Measurements from ENCODE around the gene TDRD10. TPM values are rescaled to one million over a fixed set of nuclear protein-coding genes. Genes with fewer than 3 reads are reported as not detected.
A peak's percentile ranks its signal among the peaks of the same experiment; 100 is the strongest.

The TDRD10 gene
- total and polyA plus RNA-seq, 2 experiments from 2014 or later, result not detected

DNA sequence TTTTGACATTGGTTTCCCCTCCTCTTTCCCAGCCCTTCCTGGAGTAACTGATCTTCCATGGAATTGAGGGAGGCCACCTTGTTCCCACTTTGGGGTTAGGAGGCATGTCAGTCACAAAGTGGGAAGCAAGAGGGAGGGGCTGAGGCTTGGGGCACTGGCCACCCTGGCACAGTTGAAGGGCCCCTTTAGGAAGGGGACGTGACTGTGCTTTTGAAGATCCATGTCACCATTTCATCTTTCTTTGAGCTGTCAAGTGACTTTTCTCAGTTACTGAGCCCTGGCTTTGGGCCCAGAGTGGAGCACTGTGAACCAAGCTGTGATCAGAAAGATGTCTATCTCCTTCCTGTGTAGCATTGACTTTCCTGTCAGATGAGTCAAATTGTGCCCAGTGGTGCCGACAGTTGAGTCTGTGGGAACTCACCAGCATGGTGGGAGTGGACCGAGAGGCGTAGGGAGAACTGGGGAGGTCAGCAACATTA, 38.5 kb upstream of the TDRD10 start:
- in situ Hi-C loops (cut with MboI), result no loop called here
- H3K27me3 ChIP-seq (replicated peaks; ENCODE audit: insufficient read depth), result no peaks in the 10 kb centered on the region
- H3K36me3 ChIP-seq (ENCODE audit: low read depth), result no peaks in the 10 kb centered on the region
- DNase-seq, result peak; percentile 17
- peaks cover 12% of the 10 kb centered on the region for H3K4me1 ChIP-seq (ENCODE audit: insufficient read depth)
- peak overlapping the region; percentile 39 for H3K9ac ChIP-seq
- no peak overlapping the region for H3K4me3 ChIP-seq
- no peaks in the 10 kb centered on the region for H4K20me1 ChIP-seq (ENCODE audit: insufficient read depth)
- H3K79me2 ChIP-seq (ENCODE audit: insufficient read depth), result no peaks in the 10 kb centered on the region
- H3K4me2 ChIP-seq (ENCODE audit: unreplicated experiment), result peak overlapping the region; percentile 26
- H3K9me3 ChIP-seq (ENCODE audit: low read depth), result no peaks in the 10 kb centered on the region
- WGBS, 2 experiments (ENCODE audit: low coverage in 1 of 2, low lambda C conversion rate in 2 of 2, missing lambda C conversion rate in 2 of 2), result 63 to 68% methylated on average over 4 of the region's 4 CpGs
- no peaks in the 10 kb centered on the region for H3K9me2 ChIP-seq (ENCODE audit: insufficient read depth)
- peaks cover 17% of the 10 kb centered on the region for H3F3A ChIP-seq (ENCODE audit: insufficient read depth)
- TF ChIP-seq EZH2 (IDR thresholded peaks at IDR 0.05; ENCODE audit: insufficient read depth, poor library complexity, severe bottlenecking) (no peak), EZH2phosphoT487 (IDR thresholded peaks at IDR 0.05; ENCODE audit: insufficient read depth, low read depth) (no peak)
- H2AFZ ChIP-seq, result peak overlapping the region; percentile 50
- H3K27ac ChIP-seq, result peak overlapping the region; percentile 77

DNA sequence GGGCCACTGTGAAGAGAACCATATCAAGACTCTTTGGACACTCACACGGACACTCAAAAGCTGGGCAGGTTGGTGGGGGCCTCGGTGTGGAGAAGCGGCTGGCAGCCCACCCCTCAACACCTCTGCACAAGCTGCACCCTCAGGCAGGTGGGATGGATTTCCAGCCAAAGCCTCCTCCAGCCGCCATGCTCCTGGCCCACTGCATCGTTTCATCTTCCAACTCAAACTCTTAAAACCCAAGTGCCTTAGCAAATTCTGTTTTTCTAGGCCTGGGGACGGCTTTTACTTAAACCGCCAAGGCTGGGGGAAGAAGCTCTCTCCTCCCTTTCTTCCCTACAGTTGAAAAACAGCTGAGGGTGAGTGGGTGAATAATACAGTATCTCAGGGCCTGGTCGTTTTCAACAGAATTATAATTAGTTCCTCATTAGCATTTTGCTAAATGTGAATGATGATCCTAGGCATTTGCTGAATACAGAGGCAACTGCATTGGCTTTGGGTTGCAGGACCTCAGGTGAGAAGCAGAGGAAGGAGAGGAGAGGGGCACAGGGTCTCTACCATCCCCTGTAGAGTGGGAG, 36.3 kb upstream of the TDRD10 start:
- in situ Hi-C loops (cut with MboI), result no loop called here
- Histone ChIP-seq H3K27me3 (replicated peaks; ENCODE audit: insufficient read depth) (no peaks in the 10 kb centered on the region), H3K27ac (no peak overlapping the region), H3K79me2 (ENCODE audit: insufficient read depth) (no peaks in the 10 kb centered on the region), H2AFZ (no peak overlapping the region), H3K4me3 (no peak overlapping the region), H3K36me3 (ENCODE audit: low read depth) (no peaks in the 10 kb centered on the region), H3K4me2 (ENCODE audit: unreplicated experiment) (no peak overlapping the region), H3K9ac (no peak overlapping the region), H3F3A (ENCODE audit: insufficient read depth) (peaks cover 17% of the 10 kb centered on the region), H3K9me3 (ENCODE audit: low read depth) (no peaks in the 10 kb centered on the region), H3K9me2 (ENCODE audit: insufficient read depth) (no peaks in the 10 kb centered on the region), H4K20me1 (ENCODE audit: insufficient read depth) (no peaks in the 10 kb centered on the region), H3K4me1 (ENCODE audit: insufficient read depth) (peaks cover 12% of the 10 kb centered on the region)
- 73 to 75% methylated on average over 8 of the region's 8 CpGs for WGBS, 2 experiments (ENCODE audit: low coverage in 1 of 2, low lambda C conversion rate in 2 of 2, missing lambda C conversion rate in 2 of 2)
- no peak for DNase-seq
- no peak for TF ChIP-seq EZH2phosphoT487 (IDR thresholded peaks at IDR 0.05; ENCODE audit: insufficient read depth, low read depth)
- TF ChIP-seq EZH2 (IDR thresholded peaks at IDR 0.05; ENCODE audit: insufficient read depth, poor library complexity, severe bottlenecking), result no peak

DNA sequence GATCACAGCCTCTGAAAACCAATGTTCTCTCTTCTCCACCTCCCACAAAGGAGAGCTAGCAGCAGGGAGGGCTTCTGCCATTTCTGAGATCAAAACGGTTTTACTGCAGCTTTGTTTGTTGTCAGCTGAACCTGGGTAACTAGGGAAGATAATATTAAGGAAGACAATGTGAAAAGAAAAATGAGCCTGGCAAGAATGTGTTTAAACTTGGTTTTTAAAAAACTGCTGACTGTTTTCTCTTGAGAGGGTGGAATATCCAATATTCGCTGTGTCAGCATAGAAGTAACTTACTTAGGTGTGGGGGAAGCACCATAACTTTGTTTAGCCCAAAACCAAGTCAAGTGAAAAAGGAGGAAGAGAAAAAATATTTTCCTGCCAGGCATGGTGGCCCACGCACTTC, 35.8 kb upstream of the TDRD10 start:
- DNase-seq, result no peak
- in situ Hi-C loops (cut with MboI), result no loop called here
- no peaks in the 10 kb centered on the region for H3K27me3 ChIP-seq (replicated peaks; ENCODE audit: insufficient read depth)
- no peak overlapping the region for H3K9ac ChIP-seq
- H3K4me3 ChIP-seq, result no peak overlapping the region
- no peaks in the 10 kb centered on the region for H3K9me2 ChIP-seq (ENCODE audit: insufficient read depth)
- no peak overlapping the region for H2AFZ ChIP-seq
- H3K9me3 ChIP-seq (ENCODE audit: low read depth), result no peaks in the 10 kb centered on the region
- no peaks in the 10 kb centered on the region for H3K36me3 ChIP-seq (ENCODE audit: low read depth)
- H3F3A ChIP-seq (ENCODE audit: insufficient read depth), result peaks cover 17% of the 10 kb centered on the region
- no peak overlapping the region for H3K4me2 ChIP-seq (ENCODE audit: unreplicated experiment)
- WGBS, 2 experiments (ENCODE audit: low coverage in 1 of 2, low lambda C conversion rate in 2 of 2, missing lambda C conversion rate in 2 of 2), result 77 to 82% methylated on average over 3 of the region's 3 CpGs
- peaks cover 12% of the 10 kb centered on the region for H3K4me1 ChIP-seq (ENCODE audit: insufficient read depth)
- TF ChIP-seq EZH2 (IDR thresholded peaks at IDR 0.05; ENCODE audit: insufficient read depth, poor library complexity, severe bottlenecking) (no peak), EZH2phosphoT487 (IDR thresholded peaks at IDR 0.05; ENCODE audit: insufficient read depth, low read depth) (no peak)
- no peaks in the 10 kb centered on the region for H3K79me2 ChIP-seq (ENCODE audit: insufficient read depth)
- no peaks in the 10 kb centered on the region for H4K20me1 ChIP-seq (ENCODE audit: insufficient read depth)
- no peak overlapping the region for H3K27ac ChIP-seq

- Histone ChIP-seq H3K79me2 (ENCODE audit: insufficient read depth) (no peaks in the 10 kb centered on the region), H3K4me1 (ENCODE audit: insufficient read depth) (peaks cover 12% of the 10 kb centered on the region), H3K9me3 (ENCODE audit: low read depth) (no peaks in the 10 kb centered on the region), H3K27ac (no peak overlapping the region), H3K4me3 (no peak overlapping the region), H3F3A (ENCODE audit: insufficient read depth) (peaks cover 13% of the 10 kb centered on the region), H3K9me2 (ENCODE audit: insufficient read depth) (no peaks in the 10 kb centered on the region), H2AFZ (no peak overlapping the region), H3K9ac (no peak overlapping the region), H4K20me1 (ENCODE audit: insufficient read depth) (no peaks in the 10 kb centered on the region), H3K36me3 (ENCODE audit: low read depth) (no peaks in the 10 kb centered on the region), H3K27me3 (replicated peaks; ENCODE audit: insufficient read depth) (no peaks in the 10 kb centered on the region), H3K4me2 (ENCODE audit: unreplicated experiment) (no peak overlapping the region)
- no peak for TF ChIP-seq EZH2phosphoT487 (IDR thresholded peaks at IDR 0.05; ENCODE audit: insufficient read depth, low read depth)
- TF ChIP-seq EZH2 (IDR thresholded peaks at IDR 0.05; ENCODE audit: insufficient read depth, poor library complexity, severe bottlenecking), result no peak
- in situ Hi-C loops (cut with MboI), result no loop called here
- 58 to 60% methylated on average over 8 of the region's 8 CpGs for WGBS, 2 experiments (ENCODE audit: low coverage in 1 of 2, low lambda C conversion rate in 2 of 2, missing lambda C conversion rate in 2 of 2)
- DNase-seq, result no peak
Measured at GRCh38 chr1:154466921-154467417, 35.0 kb upstream of the TDRD10 start.

All from GM23248 (cell line).